ENCODE measurements around the gene MNX1.

DNA sequence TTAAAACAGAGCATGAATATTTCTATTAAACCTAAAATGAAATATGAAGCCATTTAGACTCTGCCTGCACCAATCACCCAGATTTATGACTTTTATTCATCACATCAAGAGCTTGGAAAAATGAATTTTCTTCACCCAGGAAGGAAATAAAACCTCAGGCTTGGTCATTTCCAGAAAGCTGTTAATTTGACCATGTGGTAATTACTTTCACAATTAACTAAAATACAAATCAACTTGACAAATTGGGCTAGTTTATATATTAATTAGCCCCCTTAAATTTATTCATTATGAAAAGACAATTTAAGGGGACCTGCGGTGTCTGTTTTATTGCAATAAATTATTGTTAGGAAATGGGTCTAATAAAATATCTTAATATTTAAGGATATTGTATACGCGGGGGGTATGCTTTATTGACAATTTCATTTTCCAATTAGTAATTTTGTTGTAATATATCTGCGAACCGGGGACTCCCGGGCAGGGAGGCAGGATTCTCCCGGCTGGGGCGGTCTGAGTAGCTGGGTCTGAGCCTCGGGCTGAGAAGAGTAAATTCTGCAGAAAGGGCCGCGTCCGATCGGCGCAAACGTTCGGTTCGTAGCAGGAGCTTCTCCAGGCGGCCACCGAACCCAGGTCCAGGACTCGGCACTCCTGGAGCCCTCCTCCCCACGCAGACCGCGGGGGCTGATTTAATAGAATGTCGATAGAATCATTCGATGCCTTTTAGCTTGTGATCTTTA is 9.4 kb upstream of the MNX1 start:
- TF ChIP-seq, protein P1, sequence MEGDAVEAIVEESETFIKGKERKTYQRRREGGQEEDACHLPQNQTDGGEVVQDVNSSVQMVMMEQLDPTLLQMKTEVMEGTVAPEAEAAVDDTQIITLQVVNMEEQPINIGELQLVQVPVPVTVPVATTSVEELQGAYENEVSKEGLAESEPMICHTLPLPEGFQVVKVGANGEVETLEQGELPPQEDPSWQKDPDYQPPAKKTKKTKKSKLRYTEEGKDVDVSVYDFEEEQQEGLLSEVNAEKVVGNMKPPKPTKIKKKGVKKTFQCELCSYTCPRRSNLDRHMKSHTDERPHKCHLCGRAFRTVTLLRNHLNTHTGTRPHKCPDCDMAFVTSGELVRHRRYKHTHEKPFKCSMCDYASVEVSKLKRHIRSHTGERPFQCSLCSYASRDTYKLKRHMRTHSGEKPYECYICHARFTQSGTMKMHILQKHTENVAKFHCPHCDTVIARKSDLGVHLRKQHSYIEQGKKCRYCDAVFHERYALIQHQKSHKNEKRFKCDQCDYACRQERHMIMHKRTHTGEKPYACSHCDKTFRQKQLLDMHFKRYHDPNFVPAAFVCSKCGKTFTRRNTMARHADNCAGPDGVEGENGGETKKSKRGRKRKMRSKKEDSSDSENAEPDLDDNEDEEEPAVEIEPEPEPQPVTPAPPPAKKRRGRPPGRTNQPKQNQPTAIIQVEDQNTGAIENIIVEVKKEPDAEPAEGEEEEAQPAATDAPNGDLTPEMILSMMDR (IDR thresholded peaks at IDR 0.05), result no peak
- TF ChIP-seq POLR2AphosphoS5 (IDR thresholded peaks at IDR 0.05), result no peak
